ENCODE data around the gene OR4D10.

DNA sequence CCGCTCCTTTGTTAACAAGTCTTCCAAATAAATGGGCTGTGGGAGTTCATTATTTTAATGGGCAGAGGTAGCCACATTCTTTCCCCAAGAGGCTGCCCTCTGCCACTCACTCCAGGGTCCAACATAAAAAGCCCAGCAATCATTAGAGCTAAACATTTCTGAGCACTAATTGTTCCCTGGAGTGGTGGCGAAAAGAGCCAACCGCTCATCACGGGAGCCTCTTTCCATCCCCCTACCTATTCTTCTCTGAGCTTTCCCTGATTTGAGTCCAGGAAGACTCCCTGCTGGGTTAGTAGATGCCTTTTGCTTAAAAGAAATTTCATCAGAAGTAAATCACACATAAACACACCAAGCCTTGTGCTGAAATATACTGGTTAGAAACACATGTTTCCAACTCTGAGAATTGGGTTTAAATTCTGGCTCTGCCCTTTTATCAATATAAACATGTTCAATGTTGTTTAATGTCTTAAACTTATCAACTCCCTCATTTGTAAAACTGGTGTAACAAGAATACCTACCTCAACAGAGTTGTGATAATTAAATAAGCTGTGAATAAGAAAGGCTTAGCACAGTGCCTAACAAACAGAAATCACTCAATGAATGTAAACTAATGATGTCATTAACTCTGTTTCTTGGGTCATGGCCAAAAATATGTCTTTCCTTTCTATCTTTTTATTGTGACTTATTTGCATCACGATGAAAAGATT is 46.6 kb upstream of the OR4D10 start, which contains the start of gene OR5A2:
- TF ChIP-seq, protein P1, sequence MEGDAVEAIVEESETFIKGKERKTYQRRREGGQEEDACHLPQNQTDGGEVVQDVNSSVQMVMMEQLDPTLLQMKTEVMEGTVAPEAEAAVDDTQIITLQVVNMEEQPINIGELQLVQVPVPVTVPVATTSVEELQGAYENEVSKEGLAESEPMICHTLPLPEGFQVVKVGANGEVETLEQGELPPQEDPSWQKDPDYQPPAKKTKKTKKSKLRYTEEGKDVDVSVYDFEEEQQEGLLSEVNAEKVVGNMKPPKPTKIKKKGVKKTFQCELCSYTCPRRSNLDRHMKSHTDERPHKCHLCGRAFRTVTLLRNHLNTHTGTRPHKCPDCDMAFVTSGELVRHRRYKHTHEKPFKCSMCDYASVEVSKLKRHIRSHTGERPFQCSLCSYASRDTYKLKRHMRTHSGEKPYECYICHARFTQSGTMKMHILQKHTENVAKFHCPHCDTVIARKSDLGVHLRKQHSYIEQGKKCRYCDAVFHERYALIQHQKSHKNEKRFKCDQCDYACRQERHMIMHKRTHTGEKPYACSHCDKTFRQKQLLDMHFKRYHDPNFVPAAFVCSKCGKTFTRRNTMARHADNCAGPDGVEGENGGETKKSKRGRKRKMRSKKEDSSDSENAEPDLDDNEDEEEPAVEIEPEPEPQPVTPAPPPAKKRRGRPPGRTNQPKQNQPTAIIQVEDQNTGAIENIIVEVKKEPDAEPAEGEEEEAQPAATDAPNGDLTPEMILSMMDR (IDR thresholded peaks at IDR 0.05), result no peak
- TF ChIP-seq EP300 (IDR thresholded peaks at IDR 0.05) (no peak), POLR2A (IDR thresholded peaks at IDR 0.05; ENCODE audit: low read depth) (no peak), POLR2AphosphoS5 (IDR thresholded peaks at IDR 0.05) (no peak)

Measured in esophagus muscularis mucosa (tissue), 4 donors.